Stimulated activated naive CD8-positive, alpha-beta T cell treated with anti-CD3 and anti-CD28 coated beads, Interleukin-15, Interleukin-2, amounts not matched to agents 100 ng/mL and 50 ng/mL, for 24 hours (primary cell): Measurements from ENCODE around the gene NTNG1.

ENCODE experiments used
- H3K27ac Mint-ChIP-seq: one replicate; pipeline ENCODE4 v1.8.0; 2021; ENCODE audit warnings: mild to moderate bottlenecking, mixed read lengths
- H3K27me3 Mint-ChIP-seq: one replicate; pipeline ENCODE4 v1.8.0; 2021; ENCODE audit warnings: mixed read lengths
- H3K36me3 Mint-ChIP-seq: one replicate; pipeline ENCODE4 v1.8.0; 2021; ENCODE audit warnings: low read depth, mixed read lengths
- H3K4me1 Mint-ChIP-seq: one replicate; pipeline ENCODE4 v1.8.0; 2021; ENCODE audit warnings: low read depth, mixed read lengths
- H3K4me3 Mint-ChIP-seq: one replicate; pipeline ENCODE4 v1.8.0; 2021; ENCODE audit warnings: mild to moderate bottlenecking, mixed read lengths
- H3K9me3 Mint-ChIP-seq: one replicate; pipeline ENCODE4 v1.8.0; 2021; ENCODE audit warnings: mixed read lengths

The NTNG1 gene

GRCh38 chr1:107138166-107138565, 2.7 kb upstream of the NTNG1 start:
- H3K27ac Mint-ChIP-seq, result no peak overlapping the region
- H3K27me3 Mint-ChIP-seq, result peaks cover 71% of the 10 kb centered on the region
- no peaks in the 10 kb centered on the region for H3K9me3 Mint-ChIP-seq
- H3K4me1 Mint-ChIP-seq, result peaks cover 21% of the 10 kb centered on the region
- no peak overlapping the region for H3K4me3 Mint-ChIP-seq
- H3K36me3 Mint-ChIP-seq, result no peaks in the 10 kb centered on the region

GRCh38 chr1:107138767-107139445, 1.9 kb upstream of the NTNG1 start:
- Mint-ChIP-seq H3K36me3 (no peaks in the 10 kb centered on the region), H3K27me3 (peaks cover 75% of the 10 kb centered on the region), H3K9me3 (no peaks in the 10 kb centered on the region), H3K4me3 (no peak overlapping the region), H3K27ac (no peak overlapping the region), H3K4me1 (peaks cover 21% of the 10 kb centered on the region)

GRCh38 chr1:107139833-107140702, 771 bp upstream of the NTNG1 start:
- Mint-ChIP-seq H3K4me3 (peak overlapping the region; percentile 78), H3K27me3 (peaks cover 77% of the 10 kb centered on the region), H3K36me3 (no peaks in the 10 kb centered on the region), H3K4me1 (peaks cover 21% of the 10 kb centered on the region), H3K9me3 (no peaks in the 10 kb centered on the region), H3K27ac (no peak overlapping the region)

GRCh38 chr1:107141491-107142126, 770 bp downstream of the NTNG1 start:
- Mint-ChIP-seq H3K4me1 (peaks cover 21% of the 10 kb centered on the region), H3K27ac (no peak overlapping the region), H3K9me3 (no peaks in the 10 kb centered on the region), H3K36me3 (no peaks in the 10 kb centered on the region), H3K4me3 (peak overlapping the region; percentile 82), H3K27me3 (peaks cover 78% of the 10 kb centered on the region)

GRCh38 chr1:107142140-107142542, 1.3 kb downstream of the NTNG1 start:
- Mint-ChIP-seq H3K27me3 (peaks cover 73% of the 10 kb centered on the region), H3K27ac (no peak overlapping the region), H3K4me3 (peak overlapping the region; percentile 82)

GRCh38 chr1:107142666-107143065, 1.8 kb downstream of the NTNG1 start:
- H3K4me1 Mint-ChIP-seq, result peaks cover 21% of the 10 kb centered on the region
- H3K9me3 Mint-ChIP-seq, result no peaks in the 10 kb centered on the region
- H3K4me3 Mint-ChIP-seq, result no peak overlapping the region
- no peaks in the 10 kb centered on the region for H3K36me3 Mint-ChIP-seq
- no peak overlapping the region for H3K27ac Mint-ChIP-seq
- peaks cover 69% of the 10 kb centered on the region for H3K27me3 Mint-ChIP-seq

More at GRCh38 chr1:107142140-107142542, 1.3 kb downstream of the NTNG1 start:
- Mint-ChIP-seq H3K9me3 (no peaks in the 10 kb centered on the region), H3K36me3 (no peaks in the 10 kb centered on the region), H3K4me1 (peaks cover 21% of the 10 kb centered on the region)

GRCh38 chr1:107145637-107146036, 4.8 kb downstream of the NTNG1 start:
- Mint-ChIP-seq H3K27me3 (peaks cover 60% of the 10 kb centered on the region), H3K4me1 (peaks cover 12% of the 10 kb centered on the region)

GRCh38 chr1:107147843-107148242, 7.0 kb downstream of the NTNG1 start:
- Mint-ChIP-seq H3K9me3 (no peaks in the 10 kb centered on the region), H3K36me3 (no peaks in the 10 kb centered on the region), H3K27ac (no peak overlapping the region), H3K4me1 (no peaks in the 10 kb centered on the region), H3K4me3 (no peak overlapping the region), H3K27me3 (peaks cover 49% of the 10 kb centered on the region)

More at GRCh38 chr1:107145637-107146036, 4.8 kb downstream of the NTNG1 start:
- no peaks in the 10 kb centered on the region for H3K36me3 Mint-ChIP-seq
- H3K9me3 Mint-ChIP-seq, result no peaks in the 10 kb centered on the region
- H3K27ac Mint-ChIP-seq, result no peak overlapping the region
- no peak overlapping the region for H3K4me3 Mint-ChIP-seq

GRCh38 chr1:107149946-107150345, 9.1 kb downstream of the NTNG1 start:
- Mint-ChIP-seq H3K9me3 (no peaks in the 10 kb centered on the region), H3K36me3 (no peaks in the 10 kb centered on the region), H3K27me3 (peaks cover 35% of the 10 kb centered on the region), H3K27ac (no peak overlapping the region), H3K4me1 (no peaks in the 10 kb centered on the region), H3K4me3 (no peak overlapping the region)

GRCh38 chr1:107151295-107151694, 10.5 kb downstream of the NTNG1 start:
- H3K36me3 Mint-ChIP-seq, result no peaks in the 10 kb centered on the region
- H3K27me3 Mint-ChIP-seq, result peaks cover 31% of the 10 kb centered on the region
- H3K4me1 Mint-ChIP-seq, result no peaks in the 10 kb centered on the region
- H3K9me3 Mint-ChIP-seq, result no peaks in the 10 kb centered on the region
- no peak overlapping the region for H3K27ac Mint-ChIP-seq
- no peak overlapping the region for H3K4me3 Mint-ChIP-seq

GRCh38 chr1:107152395-107152794, 11.6 kb downstream of the NTNG1 start:
- H3K9me3 Mint-ChIP-seq, result no peaks in the 10 kb centered on the region
- H3K4me3 Mint-ChIP-seq, result no peak overlapping the region
- H3K4me1 Mint-ChIP-seq, result no peaks in the 10 kb centered on the region
- H3K27ac Mint-ChIP-seq, result no peak overlapping the region
- H3K36me3 Mint-ChIP-seq, result no peaks in the 10 kb centered on the region
- peaks cover 32% of the 10 kb centered on the region for H3K27me3 Mint-ChIP-seq

GRCh38 chr1:107153014-107153413, 12.2 kb downstream of the NTNG1 start:
- peaks cover 27% of the 10 kb centered on the region for H3K27me3 Mint-ChIP-seq
- H3K27ac Mint-ChIP-seq, result no peak overlapping the region
- H3K4me3 Mint-ChIP-seq, result no peak overlapping the region
- H3K9me3 Mint-ChIP-seq, result no peaks in the 10 kb centered on the region
- H3K4me1 Mint-ChIP-seq, result no peaks in the 10 kb centered on the region
- no peaks in the 10 kb centered on the region for H3K36me3 Mint-ChIP-seq

GRCh38 chr1:107158496-107158895, 17.7 kb downstream of the NTNG1 start:
- Mint-ChIP-seq H3K4me3 (no peak overlapping the region), H3K36me3 (no peaks in the 10 kb centered on the region), H3K4me1 (no peaks in the 10 kb centered on the region), H3K9me3 (no peaks in the 10 kb centered on the region), H3K27me3 (peaks cover 12% of the 10 kb centered on the region), H3K27ac (no peak overlapping the region)

- H3K36me3 Mint-ChIP-seq, result no peaks in the 10 kb centered on the region
- no peak overlapping the region for H3K27ac Mint-ChIP-seq
- no peaks in the 10 kb centered on the region for H3K4me1 Mint-ChIP-seq
- no peak overlapping the region for H3K4me3 Mint-ChIP-seq
- H3K27me3 Mint-ChIP-seq, result peaks cover 12% of the 10 kb centered on the region
- H3K9me3 Mint-ChIP-seq, result no peaks in the 10 kb centered on the region
Observed at GRCh38 chr1:107158991-107159390, 18.2 kb downstream of the NTNG1 start.

GRCh38 chr1:107162745-107163144, 21.9 kb downstream of the NTNG1 start:
- H3K4me3 Mint-ChIP-seq, result no peak overlapping the region
- H3K36me3 Mint-ChIP-seq, result no peaks in the 10 kb centered on the region
- H3K27ac Mint-ChIP-seq, result no peak overlapping the region

More at GRCh38 chr1:107162745-107163144, 21.9 kb downstream of the NTNG1 start:
- peaks cover 5% of the 10 kb centered on the region for H3K27me3 Mint-ChIP-seq
- H3K4me1 Mint-ChIP-seq, result no peaks in the 10 kb centered on the region
- peaks cover 4% of the 10 kb centered on the region for H3K9me3 Mint-ChIP-seq
